ENCODE data around the gene OSBPL2.

OSBPL2 gene

GRCh38 chr20:62246872-62247652, 8.7 kb downstream of the OSBPL2 start:
- TF ChIP-seq, protein P1, sequence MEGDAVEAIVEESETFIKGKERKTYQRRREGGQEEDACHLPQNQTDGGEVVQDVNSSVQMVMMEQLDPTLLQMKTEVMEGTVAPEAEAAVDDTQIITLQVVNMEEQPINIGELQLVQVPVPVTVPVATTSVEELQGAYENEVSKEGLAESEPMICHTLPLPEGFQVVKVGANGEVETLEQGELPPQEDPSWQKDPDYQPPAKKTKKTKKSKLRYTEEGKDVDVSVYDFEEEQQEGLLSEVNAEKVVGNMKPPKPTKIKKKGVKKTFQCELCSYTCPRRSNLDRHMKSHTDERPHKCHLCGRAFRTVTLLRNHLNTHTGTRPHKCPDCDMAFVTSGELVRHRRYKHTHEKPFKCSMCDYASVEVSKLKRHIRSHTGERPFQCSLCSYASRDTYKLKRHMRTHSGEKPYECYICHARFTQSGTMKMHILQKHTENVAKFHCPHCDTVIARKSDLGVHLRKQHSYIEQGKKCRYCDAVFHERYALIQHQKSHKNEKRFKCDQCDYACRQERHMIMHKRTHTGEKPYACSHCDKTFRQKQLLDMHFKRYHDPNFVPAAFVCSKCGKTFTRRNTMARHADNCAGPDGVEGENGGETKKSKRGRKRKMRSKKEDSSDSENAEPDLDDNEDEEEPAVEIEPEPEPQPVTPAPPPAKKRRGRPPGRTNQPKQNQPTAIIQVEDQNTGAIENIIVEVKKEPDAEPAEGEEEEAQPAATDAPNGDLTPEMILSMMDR (IDR thresholded peaks at IDR 0.05; ENCODE audit: low read depth, low read length, missing control alignments) = no peak
- no peak for DNase-seq (ENCODE audit: low read depth)
- H3K4me3 ChIP-seq (ENCODE audit: low read depth, low read length) = no peak overlapping the region

GRCh38 chr20:62248890-62249560, 10.7 kb downstream of the OSBPL2 start:
- no peak for DNase-seq (ENCODE audit: low read depth)
- H3K4me3 ChIP-seq (ENCODE audit: low read depth, low read length) = no peak overlapping the region
- TF ChIP-seq, protein P1 (IDR thresholded peaks at IDR 0.05; ENCODE audit: low read depth, low read length, missing control alignments) = no peak

GRCh38 chr20:62252342-62252966, 14.1 kb downstream of the OSBPL2 start:
- no peak overlapping the region for H3K4me3 ChIP-seq (ENCODE audit: low read depth, low read length)
- DNase-seq (ENCODE audit: low read depth) = no peak
- TF ChIP-seq, protein P1 (IDR thresholded peaks at IDR 0.05; ENCODE audit: low read depth, low read length, missing control alignments) = no peak

DNA sequence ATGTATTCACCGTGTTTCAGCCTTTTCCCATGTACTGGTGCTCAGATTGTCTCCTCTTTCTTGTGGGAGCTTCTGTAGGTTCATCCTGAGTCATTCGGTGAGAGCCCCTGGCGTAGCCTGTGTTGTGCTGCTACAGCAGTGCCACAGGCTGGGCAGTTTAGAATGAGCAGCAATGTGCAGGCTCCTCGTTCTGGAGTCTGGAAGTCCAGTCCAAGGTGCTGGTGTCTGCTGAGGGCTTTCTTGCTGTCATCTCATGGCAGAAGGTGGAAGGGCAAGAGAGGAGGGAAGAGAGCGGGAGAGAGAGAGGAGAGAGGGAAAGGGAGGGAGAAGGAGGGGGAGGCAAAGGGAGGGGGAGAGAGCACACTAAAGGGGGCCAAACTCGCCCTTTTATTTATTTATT, 15.1 kb downstream of the OSBPL2 start:
- TF ChIP-seq, protein P1 (IDR thresholded peaks at IDR 0.05; ENCODE audit: low read depth, low read length, missing control alignments) = no peak

DNA sequence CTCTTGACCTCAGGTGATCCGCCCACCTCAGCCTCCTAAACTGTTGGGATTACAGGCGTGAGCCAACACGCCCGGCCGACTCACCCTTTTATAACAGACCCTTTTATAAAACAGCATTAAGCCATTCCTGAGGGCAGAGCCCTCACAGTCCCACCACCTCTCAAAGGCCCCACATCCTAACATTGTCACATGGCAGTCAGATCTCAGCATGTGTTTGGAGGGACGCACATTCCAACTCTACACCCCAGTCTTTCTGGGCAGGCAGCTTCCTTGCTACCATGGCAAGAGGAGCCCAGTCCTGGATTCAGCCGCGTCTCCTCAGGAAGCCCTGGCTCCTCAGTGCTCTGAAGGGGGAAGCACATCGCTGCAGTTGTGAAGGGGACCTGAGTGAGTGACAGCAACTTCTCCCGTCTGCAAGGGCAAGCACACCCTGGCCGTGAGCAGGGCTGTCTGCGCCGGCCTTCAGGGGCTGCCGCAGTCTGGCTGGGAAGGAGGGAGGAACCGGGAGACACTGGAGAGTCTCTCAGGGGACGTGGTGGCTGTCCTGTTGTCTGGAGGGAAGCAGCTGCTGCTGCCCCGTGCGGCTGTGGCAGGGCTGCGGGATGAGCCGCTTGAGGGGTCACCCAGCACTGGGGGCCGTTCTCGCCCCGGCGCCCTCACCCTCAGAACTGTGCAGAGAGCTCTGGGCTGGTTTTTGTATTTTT, 15.9 kb downstream of the OSBPL2 start:
- no peak overlapping the region for H3K4me3 ChIP-seq (ENCODE audit: low read depth, low read length)
- no peak for DNase-seq (ENCODE audit: low read depth)
- TF ChIP-seq, protein P1 (IDR thresholded peaks at IDR 0.05; ENCODE audit: low read depth, low read length, missing control alignments) = no peak

More for the DNA sequence above, 15.1 kb downstream of the OSBPL2 start:
- no peak overlapping the region for H3K4me3 ChIP-seq (ENCODE audit: low read depth, low read length)
- no peak for DNase-seq (ENCODE audit: low read depth)

GRCh38 chr20:62255976-62256375, 17.7 kb downstream of the OSBPL2 start:
- TF ChIP-seq, protein P1 (IDR thresholded peaks at IDR 0.05; ENCODE audit: low read depth, low read length, missing control alignments) = no peak
- no peak overlapping the region for H3K4me3 ChIP-seq (ENCODE audit: low read depth, low read length)
- no peak for DNase-seq (ENCODE audit: low read depth)
